ENCODE measurements around the gene ZNF487.
A peak's percentile ranks its signal among the peaks of the same experiment; 100 is the strongest.
"Not testable (repeated sequence)": the region's sequence is repeated elsewhere in the genome, so short reads cannot be mapped to it uniquely, and the experiment has no call there.

The ZNF487 gene

GRCh38 chr10:43436291-43437140 lies at the start of gene ZNF487:
Gene ZNF487 (plus strand): TSS chr10:43437111. CDS start chr10:43475814, 38,703 bp downstream.
- peak; percentile 73 to 80 for DNase-seq (ENCODE audit: low read depth in 1 of 2, low spot score in 1 of 2)

- DNase-seq (ENCODE audit: low read depth in 1 of 2, low spot score in 1 of 2): no peak
Observed at GRCh38 chr10:43387678-43388032, 49.3 kb upstream of the ZNF487 start.

DNA sequence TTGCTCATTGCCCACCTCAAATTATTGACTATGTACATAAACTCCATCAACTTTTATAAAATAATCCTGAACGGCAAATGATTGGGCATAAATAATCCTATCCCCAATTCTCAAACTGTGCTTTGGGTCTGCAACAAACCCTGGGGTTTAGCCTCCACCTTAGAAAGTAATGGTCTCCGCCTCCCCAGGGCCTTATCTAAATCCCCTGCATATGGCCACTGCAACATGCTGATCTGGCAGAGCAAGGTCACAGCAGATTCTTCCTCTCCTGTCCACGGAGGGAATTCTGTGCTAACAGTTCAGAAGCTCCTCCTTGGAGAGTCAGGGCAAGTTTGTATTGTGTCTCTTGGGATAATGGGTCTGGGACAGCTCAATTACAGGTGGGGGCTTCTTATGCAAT lies 47.0 kb upstream of the ZNF487 start:
- no peak for DNase-seq (ENCODE audit: low read depth in 1 of 2, low spot score in 1 of 2)

DNA sequence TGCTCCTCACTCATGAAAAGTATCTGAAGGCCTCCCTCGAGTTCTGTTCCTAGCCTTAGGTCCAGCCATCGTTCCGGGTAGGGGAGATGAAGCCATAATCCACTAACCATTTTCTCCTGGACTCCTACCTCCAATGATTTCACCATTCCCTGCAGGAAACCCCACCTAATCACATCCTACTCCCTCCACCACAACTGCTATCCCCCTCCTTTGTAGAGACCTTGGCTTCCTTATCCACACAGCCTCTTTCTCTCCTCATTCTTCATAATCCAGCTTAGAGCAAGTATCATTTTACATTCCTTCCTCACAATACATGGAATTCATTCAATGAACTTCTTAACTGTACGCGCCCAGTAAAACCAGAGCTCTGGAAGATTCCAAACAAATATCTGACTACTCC lies 46.6 kb upstream of the ZNF487 start:
- no peak for DNase-seq (ENCODE audit: low read depth in 1 of 2, low spot score in 1 of 2)

GRCh38 chr10:43390759-43391158 lies 46.2 kb upstream of the ZNF487 start:
- no peak for DNase-seq (ENCODE audit: low read depth in 1 of 2, low spot score in 1 of 2)

DNA sequence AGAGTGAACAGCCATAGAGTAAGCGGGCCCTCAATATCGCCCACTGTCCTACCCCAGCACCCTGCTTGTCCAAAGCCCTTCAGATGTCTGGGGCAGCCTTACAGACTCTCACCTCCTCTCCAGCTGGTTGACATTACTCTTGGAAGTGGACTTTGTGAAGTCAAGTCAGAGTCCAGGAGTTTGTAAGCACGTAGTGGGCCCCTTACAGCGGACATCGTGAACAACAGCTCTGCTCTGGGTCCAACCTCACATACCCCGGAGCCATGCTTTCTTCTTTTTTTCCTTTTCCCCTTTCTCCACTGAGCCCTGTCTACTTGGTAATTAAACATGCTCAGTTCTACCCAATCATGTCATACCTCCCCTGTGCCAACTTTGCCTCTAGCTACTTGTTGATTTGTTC lies 45.4 kb upstream of the ZNF487 start:
- DNase-seq (ENCODE audit: low read depth in 1 of 2, low spot score in 1 of 2): no peak

- DNase-seq (ENCODE audit: low read depth in 1 of 2, low spot score in 1 of 2): no peak
Observed at GRCh38 chr10:43392748-43393147, 44.2 kb upstream of the ZNF487 start.

GRCh38 chr10:43393186-43393585 lies 43.7 kb upstream of the ZNF487 start:
- DNase-seq (ENCODE audit: low read depth in 1 of 2, low spot score in 1 of 2): not testable (repeated sequence)

DNA sequence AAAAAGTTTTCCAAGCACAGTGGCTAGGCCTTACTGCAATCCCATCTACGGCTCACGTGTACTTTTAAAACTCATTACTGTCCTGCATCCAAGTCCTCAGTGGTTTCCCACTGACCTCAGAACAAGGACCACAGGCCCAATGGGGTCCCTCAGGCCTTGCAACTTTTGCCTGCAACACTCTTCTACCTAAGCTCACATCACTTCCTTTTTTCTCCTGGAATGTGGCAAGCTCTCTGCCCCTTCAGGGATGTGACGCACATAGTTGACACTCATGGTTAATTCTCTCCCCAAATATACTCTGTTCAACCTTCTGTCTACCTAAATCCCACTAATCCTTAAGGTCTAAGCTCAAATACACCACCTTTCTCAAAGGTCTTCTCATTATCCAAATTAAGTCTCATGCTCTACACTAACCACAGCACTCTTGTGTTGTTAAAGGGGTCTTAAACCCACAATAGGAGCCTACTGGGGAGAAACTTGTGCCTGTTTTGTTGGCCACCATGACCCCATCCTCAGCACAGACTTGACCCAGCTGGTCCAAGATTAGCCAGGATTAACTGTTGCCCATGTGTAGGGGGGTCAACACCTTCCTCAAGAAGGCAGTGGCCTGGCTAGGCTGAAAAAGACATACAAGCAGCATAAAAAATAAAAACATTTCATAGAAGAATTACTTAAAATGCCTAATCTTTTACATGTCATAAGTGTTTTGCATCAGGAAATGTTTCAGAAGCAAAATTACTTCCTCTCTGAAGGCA lies 43.1 kb upstream of the ZNF487 start:
- DNase-seq (ENCODE audit: low read depth in 1 of 2, low spot score in 1 of 2): no peak

- DNase-seq (ENCODE audit: low read depth in 1 of 2, low spot score in 1 of 2): no peak
Observed at GRCh38 chr10:43394868-43395267, 42.0 kb upstream of the ZNF487 start.

DNA sequence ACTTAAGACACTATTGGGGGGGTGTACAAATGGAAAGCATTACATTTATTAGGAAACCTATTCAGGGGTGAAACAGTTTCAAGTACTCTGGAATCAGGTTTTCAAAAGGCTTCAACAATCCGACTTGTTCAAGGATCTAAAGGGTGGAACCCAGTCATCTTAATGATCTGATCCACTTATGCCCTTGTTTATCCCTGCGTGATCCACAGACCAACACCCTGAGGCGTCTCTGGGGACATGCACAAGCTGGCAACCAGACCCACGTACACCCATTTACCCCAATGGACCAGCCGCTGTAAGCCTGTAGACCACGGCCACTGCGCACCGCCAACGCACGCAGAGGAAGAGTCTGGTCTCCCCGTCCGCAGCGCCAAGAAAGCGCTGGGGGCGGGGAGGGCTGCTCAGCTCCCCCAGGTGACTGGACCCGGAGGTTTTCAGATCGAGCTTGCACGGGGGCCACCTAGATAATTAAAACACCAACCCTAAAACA lies 41.3 kb upstream of the ZNF487 start:
- DNase-seq (ENCODE audit: low read depth in 1 of 2, low spot score in 1 of 2): no peak

GRCh38 chr10:43396061-43396927 lies 40.6 kb upstream of the ZNF487 start:
- DNase-seq (ENCODE audit: low read depth in 1 of 2, low spot score in 1 of 2): peak; percentile 51 to 64

GRCh38 chr10:43396928-43397624 lies 39.8 kb upstream of the ZNF487 start:
- peak; percentile 57 to 75 for DNase-seq (ENCODE audit: low read depth in 1 of 2, low spot score in 1 of 2)

- no peak for DNase-seq (ENCODE audit: low read depth in 1 of 2, low spot score in 1 of 2)
Observed at GRCh38 chr10:43398939-43399319, 38.0 kb upstream of the ZNF487 start.

GRCh38 chr10:43399320-43400310 lies 37.3 kb upstream of the ZNF487 start:
- no peak for DNase-seq (ENCODE audit: low read depth in 1 of 2, low spot score in 1 of 2)

DNA sequence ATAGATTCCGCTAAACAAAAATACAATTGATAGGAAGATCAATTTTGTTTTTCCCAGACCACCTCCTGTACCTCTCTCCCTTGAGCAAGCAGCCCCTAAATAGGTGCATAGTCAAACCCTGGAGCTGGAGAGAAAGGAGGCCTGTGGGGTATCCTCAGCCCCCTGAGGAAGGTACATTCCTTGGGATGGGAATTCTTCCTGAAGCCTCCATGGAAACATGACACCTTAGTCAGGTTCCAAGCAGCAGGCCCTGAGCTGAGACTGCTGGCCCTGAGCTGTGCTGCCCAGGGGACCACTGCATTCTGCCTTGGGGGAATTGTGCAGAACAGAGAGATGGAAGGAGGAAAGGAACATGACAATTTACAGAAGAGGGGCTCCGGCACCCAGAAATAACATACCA lies 35.3 kb upstream of the ZNF487 start:
- no peak for DNase-seq (ENCODE audit: low read depth in 1 of 2, low spot score in 1 of 2)

DNA sequence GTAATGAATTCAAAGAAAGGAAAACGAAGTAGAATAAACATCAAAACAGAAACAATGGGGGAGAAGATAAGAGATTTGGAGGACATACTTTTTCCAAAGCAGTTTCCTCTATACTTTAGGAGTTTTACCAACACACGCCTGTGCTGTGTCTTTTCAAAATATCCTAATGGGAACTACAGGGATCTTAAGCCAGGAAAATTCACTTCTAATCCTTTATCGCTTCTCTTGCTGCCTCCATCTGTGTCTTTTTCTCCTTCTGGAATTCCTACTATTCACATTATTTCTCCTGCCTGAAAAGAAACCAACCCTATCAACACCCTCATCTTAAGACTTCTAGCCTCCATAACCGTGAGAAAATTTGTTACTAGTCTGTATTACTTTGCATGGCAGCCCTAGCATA lies 34.7 kb upstream of the ZNF487 start:
- DNase-seq (ENCODE audit: low read depth in 1 of 2, low spot score in 1 of 2): no peak

GRCh38 chr10:43402880-43403452 lies 33.9 kb upstream of the ZNF487 start:
- no peak for DNase-seq (ENCODE audit: low read depth in 1 of 2, low spot score in 1 of 2)
